NCI-H345 treated with DMSO at 0.1 percent for 48 hours (cell line): Measurements from ENCODE around the gene POLD3.
"Not testable (repeated sequence)": the region's sequence is repeated elsewhere in the genome, so short reads cannot be mapped to it uniquely, and the experiment has no call there.

Source experiments
- DNase-seq: peaks from one replicate; lab custom pipeline; 2025; ENCODE audit not compliant: unreplicated experiment; lab: John Stamatoyannopoulos, UW

Gene POLD3

GRCh38 chr11:74581954-74582547 lies 10.3 kb upstream of the POLD3 start:
- no peak for DNase-seq

GRCh38 chr11:74583024-74583624 lies 9.3 kb upstream of the POLD3 start:
- DNase-seq = no peak

- not testable (repeated sequence) for DNase-seq
Observed at GRCh38 chr11:74590492-74590891, 1.9 kb upstream of the POLD3 start.

- no peak for DNase-seq
Observed at GRCh38 chr11:74592063-74592440, 330 bp upstream of the POLD3 start.

GRCh38 chr11:74593463-74593862 lies 1.1 kb downstream of the POLD3 start:
- no peak for DNase-seq

GRCh38 chr11:74602637-74603556 lies 10.5 kb downstream of the POLD3 start:
- DNase-seq = no peak

GRCh38 chr11:74603845-74604244 lies 11.5 kb downstream of the POLD3 start:
- DNase-seq = no peak

GRCh38 chr11:74604311-74604710 lies 11.9 kb downstream of the POLD3 start:
- DNase-seq = no peak

GRCh38 chr11:74605403-74605802 lies 13.0 kb downstream of the POLD3 start:
- no peak for DNase-seq

- DNase-seq = no peak
Observed at GRCh38 chr11:74608431-74608830, 16.0 kb downstream of the POLD3 start.

GRCh38 chr11:74611369-74611861 lies 19.0 kb downstream of the POLD3 start:
- DNase-seq = no peak

- no peak for DNase-seq
Observed at GRCh38 chr11:74612877-74613276, 20.5 kb downstream of the POLD3 start.

GRCh38 chr11:74615311-74615710 lies 22.9 kb downstream of the POLD3 start:
- no peak for DNase-seq

GRCh38 chr11:74615988-74616387 lies 23.6 kb downstream of the POLD3 start:
- DNase-seq = no peak

GRCh38 chr11:74620531-74620930 lies 28.1 kb downstream of the POLD3 start:
- DNase-seq = no peak

- DNase-seq = no peak
Observed at GRCh38 chr11:74626130-74626529, 33.7 kb downstream of the POLD3 start.

GRCh38 chr11:74626604-74627003 lies 34.2 kb downstream of the POLD3 start:
- no peak for DNase-seq

- DNase-seq = no peak
Observed at GRCh38 chr11:74627381-74627780, 35.0 kb downstream of the POLD3 start.

- no peak for DNase-seq
Observed at GRCh38 chr11:74630043-74630442, 37.7 kb downstream of the POLD3 start.

GRCh38 chr11:74633406-74634393 lies 41.3 kb downstream of the POLD3 start:
- DNase-seq = no peak

- no peak for DNase-seq
Observed at GRCh38 chr11:74634537-74634936, 42.2 kb downstream of the POLD3 start.
